A549 (cell line): Measurements from ENCODE around the gene LRG1. TPM values are rescaled to one million over a fixed set of nuclear protein-coding genes. Genes with fewer than 3 reads are reported as not detected.

Source experiments
- ATAC-seq, 2 experiments: fragments of 200-7000 bp in 1 of 2; fragments of >200 bp in 1 of 2; cut with Nextera tagmentation in 1 of 2; cut with Tn5 transposase in 1 of 2; 3 replicates each; pipeline versions ENCODE4 v1.8.0 to v1.9.1; 2018 to 2020; ENCODE audit warnings: mild to moderate bottlenecking in 1 of 2, moderate library complexity in 1 of 2
- CTCF ChIA-PET: fragments of 300-600 bp; sonication (Branson Sonifier 250); formaldehyde crosslinking; extraction: SDS; loops from one replicate; lab custom pipeline; 2021; ENCODE audit warnings: antibody characterized with exemption, inconsistent platforms; lab: Yijun Ruan, JAX
- POLR2A ChIA-PET: fragments of 350-600 bp; formaldehyde crosslinking; extraction: SDS; loops from one replicate; lab custom pipeline; 2021; ENCODE audit warnings: antibody characterized with exemption, inconsistent platforms; lab: Yijun Ruan, JAX
- DNase-seq, 2 experiments: peaks; one replicate each; pipeline versions ENCODE4 v3.0.0 to v3.0.0-alpha.2; 2011 to 2016; ENCODE audit warnings: low read depth in 1 of 2, low spot score in 1 of 2
- FAIRE-seq: peaks from 2 replicates; lab custom pipeline; 2011; peaks lifted over from hg19 to GRCh38; lab: Jason Lieb, UNC
- H3K27ac ChIP-seq, 2 experiments: fragments of >200 bp; sonication (Bioruptor Twin); formaldehyde crosslinking; 3 replicates each; pipeline ENCODE4 v1.5.1; 2016 to 2017
- H3K4me1 ChIP-seq: fragments of >200 bp; sonication (Bioruptor Twin); formaldehyde crosslinking; 3 replicates; pipeline ENCODE4 v1.6.1; 2016
- H3K4me2 ChIP-seq: fragments of >200 bp; sonication (Bioruptor Twin); formaldehyde crosslinking; 3 replicates; pipeline ENCODE4 v1.6.1; 2016
- H3K4me3 ChIP-seq: fragments of >200 bp; sonication (Bioruptor Twin); formaldehyde crosslinking; 3 replicates; pipeline ENCODE4 v1.5.1; 2016
- H3K9me3 ChIP-seq: fragments of >200 bp; sonication (Bioruptor Twin); formaldehyde crosslinking; 3 replicates; pipeline ENCODE4 v1.6.1; 2016
- CBX2 ChIP-seq: fragments of 200-600 bp; sonication (generic); IDR thresholded peaks from 2 replicates; pipeline ENCODE4 v1.6.1; 2016; ENCODE audit warnings: low read depth, mild to moderate bottlenecking, borderline replicate concordance
- CBX8 ChIP-seq: fragments of 200-600 bp; sonication (generic); IDR thresholded peaks from 2 replicates; pipeline ENCODE4 v1.6.1; 2016
- HDAC2 ChIP-seq: fragments of 200-600 bp; sonication (generic); IDR thresholded peaks from 2 replicates; pipeline ENCODE4 v1.6.1; 2016
- HES2 ChIP-seq: fragments of >200 bp; sonication (Bioruptor Twin); formaldehyde crosslinking; IDR thresholded peaks from 2 replicates; pipeline ENCODE4 v1.6.1; 2016
- JUNB ChIP-seq: fragments of >200 bp; sonication (Bioruptor Twin); formaldehyde crosslinking; IDR thresholded peaks from 2 replicates; pipeline ENCODE4 v1.6.1; 2016
- KDM1A ChIP-seq: fragments of 200-600 bp; sonication (generic); IDR thresholded peaks from 2 replicates; pipeline ENCODE4 v1.6.1; 2016; ENCODE audit warnings: low read depth, mild to moderate bottlenecking
- KDM5A ChIP-seq: fragments of 200-600 bp; sonication (generic); IDR thresholded peaks from 2 replicates; pipeline ENCODE4 v1.6.1; 2016; ENCODE audit warnings: antibody characterized with exemption, mild to moderate bottlenecking
- MAX ChIP-seq: IDR thresholded peaks from 2 replicates; pipeline ENCODE4 v1.6.1; 2012
- MAZ ChIP-seq: fragments of 150-350 bp; IDR thresholded peaks from 2 replicates; pipeline ENCODE4 v1.6.1; 2014; ENCODE audit warnings: antibody characterized with exemption, low read depth, low read length, borderline replicate concordance
- NFE2L2 ChIP-seq: fragments of 150-350 bp; conservative IDR thresholded peaks from 2 replicates; pipeline ENCODE4 v1.6.1; 2014; ENCODE audit warnings: low read length
- PHF8 ChIP-seq: fragments of 200-600 bp; sonication (generic); IDR thresholded peaks from 2 replicates; pipeline ENCODE4 v1.6.1; 2016; ENCODE audit warnings: low read depth, mild to moderate bottlenecking, antibody characterized with exemption, moderate library complexity, borderline replicate concordance
- REST ChIP-seq: fragments of 200-600 bp; sonication (generic); IDR thresholded peaks from 2 replicates; pipeline ENCODE4 v1.6.1; 2016; ENCODE audit warnings: antibody characterized with exemption, mild to moderate bottlenecking, moderate library complexity
- SREBF2 ChIP-seq: fragments of 450-650 bp; IDR thresholded peaks from 2 replicates; pipeline ENCODE4 v1.6.1; 2014; ENCODE audit warnings: mild to moderate bottlenecking, moderate library complexity
- TP53 ChIP-seq: fragments of 250-450 bp; sonication (Bioruptor Pico); IDR thresholded peaks from 2 replicates; pipeline ENCODE4 v1.5.0; 2021; ENCODE audit warnings: mild to moderate bottlenecking, moderate library complexity
- ZFP36 ChIP-seq: fragments of 450-650 bp; IDR thresholded peaks from 2 replicates; pipeline ENCODE4 v1.6.1; 2014; ENCODE audit warnings: borderline replicate concordance; ENCODE audit not compliant: partially characterized antibody
- WGBS: methylation state at CpG from one replicate; pipeline ENCODE4 v1.1.6; 2017; ENCODE audit errors: missing lambda C conversion rate; 5-methylcytosine and 5-hydroxymethylcytosine counted together
- polyA plus RNA-seq, 4 experiments: library from polyadenylated mRNA; depleted of rRNA in 3 of 4; stranded (reverse); fragments of >200 nt; fragmentation: RNase III in 1 of 4; extraction: RNeasy Plus Mini Kit Qiagen cat#74134 plus additional on column Dnase treatment in 1 of 4; gene quantifications; 2 replicates in 3 of 4; 3 replicates in 1 of 4; pipeline ENCODE4 v1.2.3, GENCODE V29; 2011 to 2017

LRG1 gene
- polyA plus RNA-seq, 2 of the 4 experiments (the other 2 are of a cell fraction) = 0.18 TPM; not detected in 1

- FAIRE-seq = no peak
- ATAC-seq = peak; percentile 21 to 51; a peak in 3 of 6 replicates
Measured at GRCh38 chr19:4582980-4583842, 43.4 kb upstream of the LRG1 start.

DNA sequence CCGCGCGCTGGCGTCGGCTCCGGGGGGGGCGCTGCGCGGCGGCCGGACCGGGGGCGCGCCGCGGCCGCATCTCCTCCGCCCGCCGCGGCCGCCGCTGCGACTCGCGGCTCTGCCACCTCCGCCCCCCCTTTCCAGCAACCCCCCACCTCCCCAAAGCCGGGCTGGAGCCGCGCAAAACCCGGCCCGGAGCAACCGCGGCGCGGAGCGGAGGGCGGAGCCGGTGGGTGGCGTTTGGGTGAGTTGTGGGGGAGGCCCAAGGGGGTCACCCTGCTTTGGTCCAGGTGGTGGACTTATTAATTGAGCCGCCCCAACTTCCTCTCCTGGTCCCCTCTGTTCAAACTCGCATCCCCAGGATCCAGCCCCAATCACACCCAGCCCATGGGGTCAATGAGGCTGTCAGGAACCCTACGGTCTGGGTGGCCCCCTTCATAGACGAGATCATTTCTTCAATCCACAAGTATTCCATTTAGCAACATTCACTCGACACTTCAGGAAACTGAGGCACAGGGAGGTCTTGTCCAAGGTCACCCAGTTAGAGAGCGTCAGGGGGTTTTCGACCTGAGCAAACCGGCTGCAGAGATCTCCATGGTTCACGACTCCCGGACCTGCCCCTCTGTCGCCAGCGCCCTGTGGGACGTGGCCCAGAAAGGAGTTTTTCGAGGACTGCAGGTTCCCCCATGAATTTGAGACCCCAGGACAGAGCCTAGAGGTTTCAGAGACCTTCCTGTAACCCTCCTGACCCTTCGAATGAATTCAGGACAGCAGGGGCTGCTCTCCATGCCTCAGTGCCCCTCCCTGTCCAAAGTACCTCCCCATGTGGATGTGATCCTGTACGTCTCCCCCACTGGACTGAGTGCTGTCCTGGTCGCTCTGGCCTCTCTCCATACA lies 42.1 kb upstream of the LRG1 start:
- FAIRE-seq (no peak), DNase-seq (no peak), ATAC-seq (no peak)
- Histone ChIP-seq H3K4me1 (peaks cover 31% of the 10 kb centered on the region), H3K4me3 (peak overlapping the region; percentile 75), H3K9me3 (no peaks in the 10 kb centered on the region), H3K27ac (peak overlapping the region; percentile 79 to 98; a peak in 5 of 6 replicates), H3K4me2 (peak overlapping the region; percentile 95)
- POLR2A ChIA-PET = no interaction called here
- TF ChIP-seq MAX = peak; percentile 32; the same call in 1 of the 2 replicates
- no peak for TF ChIP-seq SREBF2
- TF ChIP-seq KDM5A = no peak
- no peak for TF ChIP-seq JUNB
- no peak for TF ChIP-seq KDM1A
- 34% methylated on average over 15 of the region's 57 CpGs for WGBS
- CTCF ChIA-PET = interaction anchor here (0.7 kb wide), 1 partner anchor 23 kb away, joined by 3 read pairs; the partner anchor contains the start of gene SEMA6B

More at GRCh38 chr19:4582980-4583842, 43.4 kb upstream of the LRG1 start:
- TF ChIP-seq MAZ (no peak), KDM5A (no peak), JUNB (no peak), HES2 (no peak), REST (no peak), NFE2L2 (no peak), HDAC2 (no peak), PHF8 (no peak), ZFP36 (no peak), CBX8 (no peak), CBX2 (no peak)
- H3K4me3 ChIP-seq = no peak overlapping the region
- no peaks in the 10 kb centered on the region for H3K9me3 ChIP-seq
- peak overlapping the region in 1 of 2 experiments; percentile 95; a peak in 3 of 6 replicates for H3K27ac ChIP-seq
- WGBS = 56% methylated on average over 13 of the region's 16 CpGs
- no peak for DNase-seq
- ChIA-PET POLR2A (no interaction called here), CTCF (interaction anchor here (1.0 to 1.5 kb wide), 2 partner anchors 16 to 53 kb away, joined by 4 to 5 read pairs; no protein-coding TSS in a partner anchor)
- peak overlapping the region; percentile 100; the same call in 2 of the 3 replicates for H3K4me2 ChIP-seq
- peaks cover 31% of the 10 kb centered on the region for H3K4me1 ChIP-seq

GRCh38 chr19:4580961-4581665 lies 41.3 kb upstream of the LRG1 start:
- no peak for DNase-seq
- no peak for ATAC-seq
- Histone ChIP-seq H3K9me3 (no peaks in the 10 kb centered on the region), H3K4me2 (peak overlapping the region; percentile 95), H3K4me3 (peak overlapping the region; percentile 75), H3K4me1 (peaks cover 31% of the 10 kb centered on the region), H3K27ac (peak overlapping the region; percentile 79 to 98)
- no CpG with 5 or more reads among the region's 62 CpGs for WGBS
- ChIA-PET CTCF (interaction anchor here (0.7 to 5.6 kb wide), 4 partner anchors 13 to 56 kb away, joined by 3 to 62 read pairs (median 22); partner anchors contain the start of gene SEMA6B), POLR2A (no interaction called here)
- TF ChIP-seq KDM1A (no peak), MAX (0 out of 2 replicates have a peak, but pooled peaks have one; percentile 0), TP53 (CRISPR knock-in tag) (no peak)
- no peak for FAIRE-seq
